Endothelial cell of umbilical vein (primary cell): ENCODE measurements around the gene ANXA2. TPM values are rescaled to one million over a fixed set of nuclear protein-coding genes. Genes with fewer than 3 reads are reported as not detected.

Experiments used
- BruUV-seq: library from RNA; stranded (reverse); fragments of 400-500 nt; replicated peaks from 2 replicates; lab custom pipeline; 2021; lab: Mats Ljungman, UMichigan
- CTCF ChIA-PET: fragments of 300-600, 350-600 bp; sonication (Branson Sonifier 250); formaldehyde crosslinking; loops from one replicate; lab custom pipeline; 2021; ENCODE audit warnings: antibody characterized with exemption, inconsistent platforms; lab: Charles Lee
- POLR2A ChIA-PET: fragments of 300-600, 350-600 bp; sonication (Branson Sonifier 250); formaldehyde crosslinking; loops from one replicate; lab custom pipeline; 2021; ENCODE audit warnings: antibody characterized with exemption, inconsistent platforms; lab: Charles Lee
- DNase-seq: peaks from one replicate; pipeline ENCODE4 v3.0.0-alpha.2; 2011; ENCODE audit warnings: low read depth, low spot score
- FAIRE-seq: peaks from 2 replicates; lab custom pipeline; 2011; peaks lifted over from hg19 to GRCh38; lab: Jason Lieb, UNC
- H2AFZ ChIP-seq: 2 replicates; pipeline ENCODE4 v1.6.0; 2012; ENCODE audit warnings: low read depth, low read length, control low read depth, inconsistent platforms
- H3K27ac ChIP-seq: 2 replicates; pipeline ENCODE4 v1.5.1; 2011; ENCODE audit warnings: low read depth, mild to moderate bottlenecking, control low read depth, low read length, moderate library complexity; ENCODE audit not compliant: insufficient read depth
- H3K27me3 ChIP-seq, 2 experiments: 2 replicates each; pipeline versions ENCODE4 v1.6.0 to v1.6.1; 2011; ENCODE audit warnings: low read length in 2 of 2, mixed read lengths in 1 of 2; ENCODE audit not compliant: control insufficient read depth in 2 of 2, insufficient read depth in 2 of 2
- H3K36me3 ChIP-seq, 2 experiments: 2 replicates in 1 of 2; 3 replicates in 1 of 2; pipeline ENCODE4 v1.5.1; 2011; ENCODE audit warnings: low read length in 2 of 2, mild to moderate bottlenecking in 1 of 2, moderate library complexity in 1 of 2; ENCODE audit not compliant: control insufficient read depth in 2 of 2, insufficient read depth in 2 of 2; ENCODE audit errors: extremely low read depth in 1 of 2
- H3K4me1 ChIP-seq: 3 replicates; pipeline ENCODE4 v1.5.1; 2011; ENCODE audit warnings: mild to moderate bottlenecking, low read length; ENCODE audit not compliant: control insufficient read depth, insufficient read depth; ENCODE audit errors: extremely low read depth
- H3K4me2 ChIP-seq: 2 replicates; pipeline ENCODE4 v1.6.1; 2011; ENCODE audit warnings: low read length, control low read depth, mixed read lengths; ENCODE audit not compliant: insufficient read depth
- H3K4me3 ChIP-seq, 3 experiments: fragments of 200-600 bp in 1 of 3; sonication (generic), shearing (Covaris generic) in 1 of 3; replicated peaks in 1 of 3; 2 replicates each; pipeline ENCODE4 v1.5.1; 2011 to 2016; ENCODE audit warnings: control low read depth in 3 of 3, low read length in 3 of 3, mild to moderate bottlenecking in 2 of 3, inconsistent platforms in 1 of 3, low read depth in 1 of 3, moderate library complexity in 1 of 3; ENCODE audit not compliant: insufficient read depth in 1 of 3
- H3K79me2 ChIP-seq: 2 replicates; pipeline ENCODE4 v1.6.0; 2012; ENCODE audit warnings: low read length, inconsistent platforms; ENCODE audit not compliant: control insufficient read depth, insufficient read depth
- H3K9ac ChIP-seq: replicated peaks from 2 replicates; pipeline ENCODE3; 2011; ENCODE audit warnings: low read length, control low read depth; ENCODE audit not compliant: insufficient read depth; ENCODE audit errors: extremely low read depth
- H3K9me1 ChIP-seq: replicated peaks from 3 replicates; pipeline ENCODE4 v1.6.0; 2011; ENCODE audit warnings: mild to moderate bottlenecking, low read length; ENCODE audit not compliant: control insufficient read depth, insufficient read depth; ENCODE audit errors: extremely low read depth
- H3K9me3 ChIP-seq: replicated peaks from 2 replicates; pipeline ENCODE4 v1.5.1; 2012; ENCODE audit warnings: low read length, inconsistent platforms; ENCODE audit not compliant: control insufficient read depth, insufficient read depth
- H4K20me1 ChIP-seq: replicated peaks from 2 replicates; pipeline ENCODE3; 2011; ENCODE audit warnings: mild to moderate bottlenecking, low read length; ENCODE audit not compliant: control insufficient read depth, insufficient read depth; ENCODE audit errors: extremely low read depth
- EZH2 ChIP-seq: IDR thresholded peaks from 2 replicates; pipeline ENCODE4 v1.6.1; 2012; ENCODE audit warnings: borderline replicate concordance, low read depth, mild to moderate bottlenecking, moderate library complexity, low read length, inconsistent platforms; ENCODE audit not compliant: severe bottlenecking
- FOS ChIP-seq: IDR thresholded peaks from 2 replicates; pipeline ENCODE4 v1.6.1; 2011; ENCODE audit warnings: mild to moderate bottlenecking, low read length, moderate library complexity, borderline replicate concordance; ENCODE audit not compliant: insufficient read depth
- GATA2 ChIP-seq: IDR thresholded peaks from 2 replicates; pipeline ENCODE4 v1.7.0; 2011; ENCODE audit warnings: low read depth, mild to moderate bottlenecking, moderate library complexity, mixed read lengths, low read length; ENCODE audit not compliant: insufficient read length, insufficient read depth
- JUN ChIP-seq: IDR thresholded peaks from 2 replicates; pipeline ENCODE4 v1.6.1; 2011; ENCODE audit warnings: borderline replicate concordance, low read depth; ENCODE audit not compliant: insufficient read length, insufficient read depth
- MAX ChIP-seq: IDR thresholded peaks from 2 replicates; pipeline ENCODE4 v1.6.1; 2011; ENCODE audit not compliant: insufficient read depth, insufficient read length
- MYC ChIP-seq: IDR thresholded peaks from one replicate; pipeline ENCODE4 v1.6.1; 2011; ENCODE audit warnings: mild to moderate bottlenecking, low read depth, low read length
- POLR2A ChIP-seq: IDR thresholded peaks from 2 replicates; pipeline ENCODE4 v1.6.1; 2012; ENCODE audit warnings: low read depth, mild to moderate bottlenecking, control low read depth, low read length
- POLR2AphosphoS5 ChIP-seq: IDR thresholded peaks from 2 replicates; pipeline ENCODE4 v1.6.1; 2012; ENCODE audit warnings: low read depth, mild to moderate bottlenecking, control low read depth, low read length, moderate library complexity; ENCODE audit not compliant: insufficient read depth
- dilution Hi-C: fragments of 300-500 bp; cut with MboI; formaldehyde crosslinking; loops from one replicate; pipeline ENCODE4 v1.15.0; 2019; ENCODE audit warnings: low sequenced_read_pairs; ENCODE audit not compliant: extremely low pct_ligation_motif_present
- intact Hi-C: fragments of 100-400 bp; cut with micrococcal nuclease; formaldehyde crosslinking; loops from one replicate; pipeline ENCODE4 v1.10.0; 2022
- polyA plus RNA-seq, 4 experiments: library from polyadenylated mRNA; depleted of rRNA in 3 of 4; stranded (reverse) in 3 of 4; unstranded in 1 of 4; fragments of >200 nt; gene quantifications; 2 replicates each; pipeline versions ENCODE4 v1.2.1 to v1.2.3, GENCODE V29; 2011 to 2012; ENCODE audit warnings: missing spikeins in 1 of 4
- total RNA-seq: library from RNA; stranded (reverse); gene quantifications from 2 replicates; pipeline ENCODE4 v1.2.3, GENCODE V29; 2021
- TF ChIP-seq, protein P1 (sequence below), 2 donors: IDR thresholded peaks; 1 replicate in 1 of 2; 2 replicates in 1 of 2; pipeline ENCODE4 v1.5.1; 2011; ENCODE audit warnings: low read length in 2 of 2, mild to moderate bottlenecking in 2 of 2, moderate library complexity in 2 of 2, control low read depth in 1 of 2, inconsistent platforms in 1 of 2, low read depth in 1 of 2; ENCODE audit not compliant: insufficient read depth in 1 of 2; ENCODE audit errors: extremely low read depth in 1 of 2

The ANXA2 gene
- total and polyA plus RNA-seq, 2 donors (not counting 3 experiments of a cell fraction or from before 2014, with no cell fraction given), result 2,725 to 3,299 TPM

DNA sequence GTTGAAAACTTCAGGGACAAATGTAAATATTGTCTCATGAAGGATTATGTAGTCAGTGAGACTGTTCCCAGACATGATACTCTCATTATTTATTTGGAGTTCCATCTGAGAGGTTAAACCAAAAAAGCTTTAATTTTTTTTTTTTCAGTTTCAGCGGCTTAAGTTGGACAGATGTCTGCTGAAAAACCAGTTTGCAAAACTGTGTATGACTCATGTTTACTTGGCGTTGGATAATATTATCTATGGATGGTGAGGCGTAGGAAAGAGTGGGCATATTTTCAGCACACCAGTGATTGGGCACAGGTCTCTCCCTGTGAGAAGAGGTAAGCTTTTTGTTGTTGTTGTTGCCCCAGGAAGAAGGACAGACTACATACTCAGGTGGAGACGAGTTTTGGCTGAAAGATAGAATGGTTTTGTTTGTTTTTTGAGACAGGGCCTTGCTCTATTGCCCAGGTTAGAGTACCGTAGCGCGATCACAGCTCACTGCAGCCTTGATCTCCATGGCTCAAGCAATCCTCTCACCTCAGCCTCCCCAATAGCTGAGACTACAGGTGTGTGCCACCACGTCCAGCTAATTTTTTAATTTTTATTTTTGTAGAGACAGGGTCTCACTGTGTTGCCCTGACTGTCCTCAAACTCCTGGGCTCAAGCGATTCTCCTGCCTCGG lies 16.4 kb upstream of the ANXA2 start:
- Histone ChIP-seq H2AFZ (no peak overlapping the region), H3K4me2 (no peak overlapping the region), H3K9me1 (no peaks in the 10 kb centered on the region), H3K9ac (no peak overlapping the region), H3K36me3 (no peaks in the 10 kb centered on the region), H4K20me1 (no peaks in the 10 kb centered on the region), H3K9me3 (no peaks in the 10 kb centered on the region), H3K79me2 (no peaks in the 10 kb centered on the region), H3K4me3 (no peak overlapping the region), H3K4me1 (peaks cover 1% of the 10 kb centered on the region), H3K27ac (no peak overlapping the region), H3K27me3 (no peaks in the 10 kb centered on the region)
- dilution Hi-C loops, result no loop called here
- ChIA-PET POLR2A (no interaction called here), CTCF (interaction anchor here (1.3 kb wide), 1 partner anchor 15 kb away, joined by 4 read pairs; no protein-coding TSS in a partner anchor)
- peak; percentile 12 for DNase-seq
- TF ChIP-seq FOS (no peak), JUN (peak; percentile 19), EZH2 (no peak), POLR2A (no peak), MYC (no peak)
- no peak for FAIRE-seq
- intact Hi-C loops, result no loop called here
- BruUV-seq, result no TSS peak

DNA sequence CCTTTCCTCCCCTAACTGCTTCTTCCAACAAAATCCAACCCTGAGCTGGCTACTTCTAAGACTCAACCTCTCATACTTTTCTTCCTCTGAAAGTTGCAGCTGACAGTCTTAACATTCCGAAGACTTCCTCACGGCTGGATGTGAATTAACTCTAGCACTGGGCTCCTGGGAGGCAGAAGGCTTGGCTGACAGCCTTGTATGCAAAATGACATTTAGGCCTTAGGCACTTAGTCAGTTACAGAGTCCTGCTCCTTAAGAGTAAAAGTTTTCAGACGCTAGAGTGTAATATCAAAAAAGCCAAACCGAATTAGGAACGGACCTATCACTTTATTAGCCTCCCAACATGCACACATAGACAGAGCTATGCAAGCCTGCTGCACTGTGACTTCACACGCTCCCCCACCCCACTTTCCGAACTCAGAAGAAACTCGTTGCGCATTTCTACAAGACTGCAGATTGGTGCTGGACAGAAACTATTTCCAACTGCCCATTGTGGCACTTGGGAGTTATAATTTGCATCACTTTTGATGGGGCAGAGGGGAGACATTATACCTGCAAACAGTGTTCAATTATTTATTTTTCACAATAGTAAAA lies 15.5 kb upstream of the ANXA2 start:
- POLR2A ChIA-PET, result no interaction called here
- no peak for FAIRE-seq
- no TSS peak for BruUV-seq

More for the DNA sequence above, 15.5 kb upstream of the ANXA2 start:
- intact Hi-C loops (no loop called here), dilution Hi-C loops (no loop called here)
- no peak overlapping the region for H3K4me3 ChIP-seq
- H3K27me3 ChIP-seq, result no peaks in the 10 kb centered on the region
- no peaks in the 10 kb centered on the region for H3K36me3 ChIP-seq
- no peaks in the 10 kb centered on the region for H4K20me1 ChIP-seq
- TF ChIP-seq GATA2, result no peak
- TF ChIP-seq FOS, result no peak
- TF ChIP-seq EZH2, result no peak
- TF ChIP-seq MYC, result no peak
- TF ChIP-seq JUN, result no peak
- TF ChIP-seq POLR2A, result no peak
- no peak for TF ChIP-seq MAX
- TF ChIP-seq, protein P1, sequence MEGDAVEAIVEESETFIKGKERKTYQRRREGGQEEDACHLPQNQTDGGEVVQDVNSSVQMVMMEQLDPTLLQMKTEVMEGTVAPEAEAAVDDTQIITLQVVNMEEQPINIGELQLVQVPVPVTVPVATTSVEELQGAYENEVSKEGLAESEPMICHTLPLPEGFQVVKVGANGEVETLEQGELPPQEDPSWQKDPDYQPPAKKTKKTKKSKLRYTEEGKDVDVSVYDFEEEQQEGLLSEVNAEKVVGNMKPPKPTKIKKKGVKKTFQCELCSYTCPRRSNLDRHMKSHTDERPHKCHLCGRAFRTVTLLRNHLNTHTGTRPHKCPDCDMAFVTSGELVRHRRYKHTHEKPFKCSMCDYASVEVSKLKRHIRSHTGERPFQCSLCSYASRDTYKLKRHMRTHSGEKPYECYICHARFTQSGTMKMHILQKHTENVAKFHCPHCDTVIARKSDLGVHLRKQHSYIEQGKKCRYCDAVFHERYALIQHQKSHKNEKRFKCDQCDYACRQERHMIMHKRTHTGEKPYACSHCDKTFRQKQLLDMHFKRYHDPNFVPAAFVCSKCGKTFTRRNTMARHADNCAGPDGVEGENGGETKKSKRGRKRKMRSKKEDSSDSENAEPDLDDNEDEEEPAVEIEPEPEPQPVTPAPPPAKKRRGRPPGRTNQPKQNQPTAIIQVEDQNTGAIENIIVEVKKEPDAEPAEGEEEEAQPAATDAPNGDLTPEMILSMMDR (IDR thresholded peaks at IDR 0.05; ENCODE audit: extremely low read depth in 1 of 2, insufficient read depth in 1 of 2, low read depth in 1 of 2, low read length in 2 of 2), result no peak
- no peak for TF ChIP-seq POLR2AphosphoS5
- no peak for DNase-seq
- peaks cover 10% of the 10 kb centered on the region for H3K4me1 ChIP-seq
- no peak overlapping the region for H3K27ac ChIP-seq
- CTCF ChIA-PET, result interaction anchor here (0.8 to 1.3 kb wide), 2 partner anchors 11 to 14 kb away, joined by 4 read pairs; no protein-coding TSS in a partner anchor
- no peak overlapping the region for H3K4me2 ChIP-seq
- H3K9ac ChIP-seq, result no peak overlapping the region
- H3K9me1 ChIP-seq, result no peaks in the 10 kb centered on the region
- no peaks in the 10 kb centered on the region for H3K9me3 ChIP-seq
- no peak overlapping the region for H2AFZ ChIP-seq
- no peaks in the 10 kb centered on the region for H3K79me2 ChIP-seq
